ENCODE results near the gene NFIC.

The NFIC gene

DNA sequence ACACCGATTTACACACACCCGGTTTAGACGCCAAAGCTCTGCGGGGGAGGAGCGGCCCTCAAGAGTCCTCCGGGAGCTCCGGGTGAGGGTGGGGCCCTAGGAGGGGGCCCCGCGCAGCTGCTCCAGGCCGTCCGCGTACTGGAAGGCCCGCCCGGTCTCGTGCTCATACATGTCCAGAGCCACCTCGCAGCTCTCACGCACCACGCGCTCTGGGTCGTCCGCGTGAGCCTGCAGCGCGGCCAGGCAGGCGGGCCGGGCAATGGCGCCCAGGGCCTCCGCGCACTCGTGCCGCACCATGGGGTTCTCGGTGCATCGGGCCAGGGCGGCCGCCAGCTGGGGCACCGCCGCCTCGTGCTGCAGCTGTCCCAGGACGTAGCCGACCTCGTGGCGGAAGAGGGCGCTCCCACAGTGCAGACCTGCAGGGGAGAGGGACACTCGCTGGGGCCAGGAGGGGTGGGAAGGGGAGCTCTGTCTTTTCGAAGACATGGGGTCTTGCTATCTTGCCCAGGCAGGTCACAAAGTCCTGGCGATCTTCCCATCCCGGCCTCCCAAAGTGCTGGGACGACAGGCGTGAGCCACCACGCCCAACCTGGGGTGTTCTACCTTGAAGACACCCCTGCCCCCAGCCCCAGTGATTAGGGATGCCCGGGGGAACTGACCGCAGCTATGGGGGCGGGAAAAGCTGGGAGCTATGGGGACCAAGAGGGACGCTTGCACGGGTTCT is 125.2 kb downstream of the NFIC start:
- H3K27ac ChIP-seq, result no peak overlapping the region
- TF ChIP-seq ZFX (IDR thresholded peaks at IDR 0.05; ENCODE audit: borderline replicate concordance) (no peak), CTCF (IDR thresholded peaks at IDR 0.05) (no peak)

- TF ChIP-seq CTCF (IDR thresholded peaks at IDR 0.05) (no peak), ZFX (IDR thresholded peaks at IDR 0.05; ENCODE audit: borderline replicate concordance) (no peak)
- H3K27ac ChIP-seq, result no peak overlapping the region
These were observed 125.9 kb downstream of the NFIC start for GRCh38 chr19:3492131-3492839.

- no peak overlapping the region for H3K27ac ChIP-seq
- no peak for TF ChIP-seq CTCF (IDR thresholded peaks at IDR 0.05)
- TF ChIP-seq ZFX (IDR thresholded peaks at IDR 0.05; ENCODE audit: borderline replicate concordance), result no peak
These were observed 126.5 kb downstream of the NFIC start for GRCh38 chr19:3492919-3493318.

DNA sequence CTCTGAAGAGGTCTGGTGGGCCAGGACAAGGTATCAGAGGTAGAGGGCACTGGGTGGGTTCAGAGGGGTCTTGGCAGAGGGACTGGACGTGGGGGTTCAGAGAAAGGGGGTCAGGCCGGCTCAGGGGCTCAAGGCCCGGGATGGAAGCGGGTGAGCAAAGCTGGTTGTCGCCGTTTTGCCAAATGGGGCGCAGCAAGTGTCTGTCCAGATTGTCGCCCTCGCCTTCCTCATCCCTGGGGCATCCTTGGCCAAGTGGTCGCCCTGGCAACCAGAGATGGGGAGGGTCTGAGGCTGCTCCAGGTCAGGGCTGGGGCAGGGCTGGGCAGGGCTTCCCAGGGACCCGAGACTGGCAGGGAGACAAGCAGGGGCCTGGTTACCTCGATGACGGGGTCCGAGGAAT is 127.3 kb downstream of the NFIC start:
- H3K27ac ChIP-seq, result no peak overlapping the region
- TF ChIP-seq ZFX (IDR thresholded peaks at IDR 0.05; ENCODE audit: borderline replicate concordance) (no peak), CTCF (IDR thresholded peaks at IDR 0.05) (no peak)

DNA sequence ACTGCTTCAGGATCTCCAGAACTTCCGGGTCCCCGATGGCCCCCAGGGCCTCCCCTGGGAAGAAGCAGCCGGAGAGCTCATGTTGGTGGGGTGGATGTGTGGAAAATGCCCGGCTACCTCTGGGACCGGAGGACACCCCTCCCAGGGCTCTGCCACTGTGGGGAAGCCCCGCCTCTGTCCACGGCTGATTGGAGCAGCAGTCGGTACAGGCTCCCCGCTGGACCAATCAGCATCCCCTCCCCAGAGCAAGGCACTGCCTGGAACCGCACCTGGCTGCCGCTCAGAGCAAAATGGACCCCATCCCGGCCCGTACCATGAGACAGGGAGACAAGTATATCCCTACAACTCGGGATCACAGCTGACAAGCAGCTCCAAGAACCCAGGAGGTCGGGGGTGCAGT is 127.7 kb downstream of the NFIC start:
- no peak overlapping the region for H3K27ac ChIP-seq
- TF ChIP-seq ZFX (IDR thresholded peaks at IDR 0.05; ENCODE audit: borderline replicate concordance) (no peak), CTCF (IDR thresholded peaks at IDR 0.05) (no peak)

DNA sequence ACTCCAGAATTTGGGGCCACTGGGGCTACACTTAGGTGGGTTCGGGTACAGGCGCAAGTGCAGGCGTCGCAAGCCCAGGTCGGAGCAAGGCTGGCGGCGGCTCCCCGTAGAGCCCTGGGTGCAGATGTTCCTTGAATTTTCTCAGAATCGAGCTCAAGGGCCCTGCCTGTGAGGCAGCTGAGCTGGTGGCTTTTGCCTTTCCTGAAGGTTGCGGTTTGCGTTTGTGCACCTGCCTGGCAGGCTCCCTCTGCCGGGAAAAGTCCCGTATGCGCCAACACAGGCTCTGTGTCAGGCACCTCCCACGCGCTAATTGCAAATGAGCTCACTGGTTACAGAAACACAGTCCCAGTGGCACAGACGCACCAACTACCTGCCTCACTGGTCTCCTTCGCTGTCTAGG is 128.2 kb downstream of the NFIC start:
- no peak overlapping the region for H3K27ac ChIP-seq
- TF ChIP-seq CTCF (IDR thresholded peaks at IDR 0.05) (no peak), ZFX (IDR thresholded peaks at IDR 0.05; ENCODE audit: borderline replicate concordance) (no peak)
